Caco-2 (cell line): ENCODE measurements around the gene ABHD2. TPM values are rescaled to one million over a fixed set of nuclear protein-coding genes. Genes with fewer than 3 reads are reported as not detected.

ENCODE experiments used
- BruUV-seq: library from RNA; stranded (reverse); fragments of 400-500 nt; replicated peaks from 2 replicates; lab custom pipeline; 2021; lab: Mats Ljungman, UMichigan
- CTCF ChIA-PET: fragments of 300-600 bp; sonication (Branson Sonifier 250); formaldehyde crosslinking; loops from one replicate; lab custom pipeline; 2022; ENCODE audit warnings: antibody characterized with exemption; lab: Charles Lee
- POLR2A ChIA-PET: fragments of 300-600 bp; sonication (Branson Sonifier 250); formaldehyde crosslinking; loops from one replicate; lab custom pipeline; 2022; ENCODE audit warnings: antibody characterized with exemption; lab: Charles Lee
- DNase-seq, 2 experiments: peaks; one replicate each; pipeline versions ENCODE4 v3.0.0 to v3.0.0-alpha.2; 2020 to 2022
- H3K27me3 ChIP-seq: replicated peaks from 2 replicates; pipeline ENCODE4 v1.6.0; 2011; ENCODE audit warnings: low read length; ENCODE audit not compliant: control insufficient read depth, insufficient read depth
- H3K36me3 ChIP-seq: 2 replicates; pipeline ENCODE4 v1.5.1; 2011; ENCODE audit warnings: low read length; ENCODE audit not compliant: control insufficient read depth, insufficient read depth
- H3K4me1 ChIP-seq: fragments of 250-450 bp; sonication (Bioruptor Pico); 2 replicates; pipeline ENCODE4 v1.5.1; 2020; ENCODE audit warnings: mild to moderate bottlenecking
- H3K4me3 ChIP-seq: 2 replicates; pipeline ENCODE4 v1.5.1; 2011; ENCODE audit warnings: low read depth, mild to moderate bottlenecking, control low read depth, low read length
- H3K9me3 ChIP-seq: fragments of 250-450 bp; sonication (Bioruptor Pico); 2 replicates; pipeline ENCODE4 v1.5.1; 2020; ENCODE audit warnings: mild to moderate bottlenecking, moderate library complexity
- H3K27ac Mint-ChIP-seq: one replicate; pipeline ENCODE4 v1.8.0; 2022; ENCODE audit warnings: mixed read lengths; ENCODE audit not compliant: unreplicated experiment
- H3K27me3 Mint-ChIP-seq: one replicate; pipeline ENCODE4 v1.8.0; 2022; ENCODE audit warnings: mixed read lengths; ENCODE audit not compliant: insufficient read depth, unreplicated experiment
- H3K36me3 Mint-ChIP-seq: one replicate; pipeline ENCODE4 v1.8.0; 2022; ENCODE audit warnings: mild to moderate bottlenecking, mixed read lengths; ENCODE audit not compliant: insufficient read depth, unreplicated experiment
- H3K4me1 Mint-ChIP-seq: one replicate; pipeline ENCODE4 v1.8.0; 2022; ENCODE audit warnings: low read depth, mixed read lengths; ENCODE audit not compliant: unreplicated experiment
- H3K4me3 Mint-ChIP-seq: one replicate; pipeline ENCODE4 v1.8.0; 2022; ENCODE audit warnings: mild to moderate bottlenecking, moderate library complexity, mixed read lengths; ENCODE audit not compliant: unreplicated experiment
- H3K9me3 Mint-ChIP-seq: one replicate; pipeline ENCODE4 v1.8.0; 2022; ENCODE audit warnings: mixed read lengths; ENCODE audit not compliant: unreplicated experiment
- intact Hi-C: fragments of 100-400 bp; cut with micrococcal nuclease; formaldehyde crosslinking; loops from one replicate; pipeline ENCODE4 v1.10.0; 2022; ENCODE audit not compliant: unreplicated experiment
- total RNA-seq: library from RNA; stranded (reverse); gene quantifications from 2 replicates; pipeline ENCODE4 v1.2.3, GENCODE V29; 2022
- TF ChIP-seq, protein P1 (sequence below), 2 experiments: fragments of 200-600 bp in 1 of 2; IDR thresholded peaks; 1 replicate in 1 of 2; 2 replicates in 1 of 2; pipeline versions ENCODE4 v1.5.1 to v1.8.0; 2011 to 2022; ENCODE audit warnings: antibody characterized with exemption in 1 of 2, control low read depth in 1 of 2, inconsistent platforms in 1 of 2, low read depth in 1 of 2, low read length in 1 of 2, mild to moderate bottlenecking in 1 of 2, moderate library complexity in 1 of 2; ENCODE audit not compliant: insufficient read depth in 1 of 2, severe bottlenecking in 1 of 2, unreplicated experiment in 1 of 2

The ABHD2 gene
- total RNA-seq, 1 experiment from 2014 or later = 63.0 TPM

- POLR2A ChIA-PET = interaction anchor here (0.6 kb wide), 1 partner anchor 36 kb away, joined by 3 read pairs; no protein-coding TSS in a partner anchor
These were observed 37.0 kb downstream of the ABHD2 start for GRCh38 chr15:89125088-89125826.

GRCh38 chr15:89126009-89126408 is 37.8 kb downstream of the ABHD2 start:
- H3K4me1 ChIP-seq = peaks cover 75% of the 10 kb centered on the region
- no peak overlapping the region for H3K4me3 ChIP-seq
- Mint-ChIP-seq H3K9me3 (no peaks in the 10 kb centered on the region), H3K4me1 (peaks cover 42% of the 10 kb centered on the region), H3K27me3 (no peaks in the 10 kb centered on the region), H3K4me3 (peak overlapping the region; percentile 54), H3K27ac (peak overlapping the region; percentile 84), H3K36me3 (peaks cover 30% of the 10 kb centered on the region)
- TSS peak; percentile 47 for BruUV-seq
- DNase-seq = no peak
- 0 out of 2 replicates have a peak, but pooled peaks cover 2% of the 10 kb centered on the region for H3K36me3 ChIP-seq
- ChIA-PET POLR2A (no interaction called here), CTCF (no interaction called here)
- intact Hi-C loops = loop anchor here (10.0 kb wide), 1 partner anchor 131 kb away; no protein-coding TSS in a partner anchor
- TF ChIP-seq, protein P1, sequence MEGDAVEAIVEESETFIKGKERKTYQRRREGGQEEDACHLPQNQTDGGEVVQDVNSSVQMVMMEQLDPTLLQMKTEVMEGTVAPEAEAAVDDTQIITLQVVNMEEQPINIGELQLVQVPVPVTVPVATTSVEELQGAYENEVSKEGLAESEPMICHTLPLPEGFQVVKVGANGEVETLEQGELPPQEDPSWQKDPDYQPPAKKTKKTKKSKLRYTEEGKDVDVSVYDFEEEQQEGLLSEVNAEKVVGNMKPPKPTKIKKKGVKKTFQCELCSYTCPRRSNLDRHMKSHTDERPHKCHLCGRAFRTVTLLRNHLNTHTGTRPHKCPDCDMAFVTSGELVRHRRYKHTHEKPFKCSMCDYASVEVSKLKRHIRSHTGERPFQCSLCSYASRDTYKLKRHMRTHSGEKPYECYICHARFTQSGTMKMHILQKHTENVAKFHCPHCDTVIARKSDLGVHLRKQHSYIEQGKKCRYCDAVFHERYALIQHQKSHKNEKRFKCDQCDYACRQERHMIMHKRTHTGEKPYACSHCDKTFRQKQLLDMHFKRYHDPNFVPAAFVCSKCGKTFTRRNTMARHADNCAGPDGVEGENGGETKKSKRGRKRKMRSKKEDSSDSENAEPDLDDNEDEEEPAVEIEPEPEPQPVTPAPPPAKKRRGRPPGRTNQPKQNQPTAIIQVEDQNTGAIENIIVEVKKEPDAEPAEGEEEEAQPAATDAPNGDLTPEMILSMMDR (IDR thresholded peaks at IDR 0.05; ENCODE audit: insufficient read depth in 1 of 2, low read depth in 1 of 2, low read length in 1 of 2, severe bottlenecking in 1 of 2, unreplicated experiment in 1 of 2) = no peak
- no peaks in the 10 kb centered on the region for H3K27me3 ChIP-seq
- H3K9me3 ChIP-seq = no peaks in the 10 kb centered on the region

More at GRCh38 chr15:89125088-89125826, 37.0 kb downstream of the ABHD2 start:
- no peaks in the 10 kb centered on the region for H3K9me3 Mint-ChIP-seq
- TF ChIP-seq, protein P1 (IDR thresholded peaks at IDR 0.05; ENCODE audit: insufficient read depth in 1 of 2, low read depth in 1 of 2, low read length in 1 of 2, severe bottlenecking in 1 of 2, unreplicated experiment in 1 of 2) = no peak
- H3K36me3 Mint-ChIP-seq = peaks cover 31% of the 10 kb centered on the region
- Histone ChIP-seq H3K4me3 (no peak overlapping the region), H3K4me1 (peaks cover 82% of the 10 kb centered on the region), H3K27me3 (no peaks in the 10 kb centered on the region), H3K36me3 (0 out of 2 replicates have a peak, but pooled peaks cover 2% of the 10 kb centered on the region), H3K9me3 (no peaks in the 10 kb centered on the region)
- H3K27me3 Mint-ChIP-seq = no peaks in the 10 kb centered on the region
- BruUV-seq = no TSS peak
- H3K4me3 Mint-ChIP-seq = peak overlapping the region; percentile 54
- CTCF ChIA-PET = no interaction called here
- peaks cover 45% of the 10 kb centered on the region for H3K4me1 Mint-ChIP-seq
- peak overlapping the region; percentile 84 for H3K27ac Mint-ChIP-seq
- DNase-seq = peak; percentile 80 to 88
- intact Hi-C loops = loop anchor here (1.0 to 10.0 kb wide), 5 partner anchors 8 to 130 kb away; partner anchors contain the start of gene ABHD2

DNA sequence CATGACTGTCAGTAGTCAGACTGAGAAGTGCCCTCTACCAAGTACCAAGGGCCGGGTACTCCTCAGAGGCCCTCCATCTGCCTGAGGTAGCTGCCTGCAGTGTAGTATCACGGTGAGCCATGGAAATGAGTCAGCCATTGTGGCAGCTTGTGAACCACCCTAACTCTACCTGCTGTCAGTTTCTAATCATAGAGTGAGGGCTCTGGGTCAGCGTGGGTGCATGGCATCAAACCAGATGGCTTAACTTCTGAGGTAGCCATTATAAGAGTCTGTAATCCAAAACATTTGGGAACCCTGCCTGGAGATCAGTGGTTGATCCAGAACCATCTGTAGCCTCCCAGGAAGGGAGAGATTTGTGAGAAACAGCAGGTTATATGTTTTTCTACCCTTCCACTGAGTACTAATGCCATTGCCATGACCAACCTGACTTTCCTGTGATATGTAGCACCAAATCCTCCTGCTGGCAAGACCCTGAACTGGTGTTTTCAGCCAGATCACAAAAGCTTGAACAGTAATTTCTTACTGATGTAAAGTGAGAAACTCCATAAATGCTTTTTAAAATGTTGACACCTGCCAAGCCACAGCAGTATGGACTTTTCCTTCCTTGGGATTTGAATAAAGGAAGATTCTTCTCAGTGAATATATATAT is 38.9 kb downstream of the ABHD2 start:
- CTCF ChIA-PET = no interaction called here
- BruUV-seq = no TSS peak

More for the DNA sequence above, 38.9 kb downstream of the ABHD2 start:
- Mint-ChIP-seq H3K4me1 (peaks cover 41% of the 10 kb centered on the region), H3K27ac (no peak overlapping the region), H3K27me3 (no peaks in the 10 kb centered on the region), H3K4me3 (no peak overlapping the region), H3K36me3 (peaks cover 29% of the 10 kb centered on the region), H3K9me3 (no peaks in the 10 kb centered on the region)
- no peak for DNase-seq
- Histone ChIP-seq H3K4me1 (peaks cover 65% of the 10 kb centered on the region), H3K27me3 (no peaks in the 10 kb centered on the region), H3K9me3 (no peaks in the 10 kb centered on the region), H3K4me3 (no peak overlapping the region), H3K36me3 (0 out of 2 replicates have a peak, but pooled peaks cover 2% of the 10 kb centered on the region)
- TF ChIP-seq, protein P1 (IDR thresholded peaks at IDR 0.05; ENCODE audit: insufficient read depth in 1 of 2, low read depth in 1 of 2, low read length in 1 of 2, severe bottlenecking in 1 of 2, unreplicated experiment in 1 of 2) = no peak
- POLR2A ChIA-PET = no interaction called here
- intact Hi-C loops = loop anchor here (10.0 kb wide), 1 partner anchor 132 kb away; no protein-coding TSS in a partner anchor
